GM21528 (cell line): ENCODE data around the gene PRG2.
A peak's percentile ranks its signal among the peaks of the same experiment; 100 is the strongest.
"Not testable (repeated sequence)": the region's sequence is repeated elsewhere in the genome, so short reads cannot be mapped to it uniquely, and the experiment has no call there.

Experiments used
- ATAC-seq: cut with Tn5 transposase; IDR thresholded peaks from one replicate; pipeline ENCODE4 v1.9.1; 2021; ENCODE audit warnings: mild to moderate bottlenecking, moderate library complexity; ENCODE audit not compliant: unreplicated experiment, low FRiP score

PRG2 gene

DNA sequence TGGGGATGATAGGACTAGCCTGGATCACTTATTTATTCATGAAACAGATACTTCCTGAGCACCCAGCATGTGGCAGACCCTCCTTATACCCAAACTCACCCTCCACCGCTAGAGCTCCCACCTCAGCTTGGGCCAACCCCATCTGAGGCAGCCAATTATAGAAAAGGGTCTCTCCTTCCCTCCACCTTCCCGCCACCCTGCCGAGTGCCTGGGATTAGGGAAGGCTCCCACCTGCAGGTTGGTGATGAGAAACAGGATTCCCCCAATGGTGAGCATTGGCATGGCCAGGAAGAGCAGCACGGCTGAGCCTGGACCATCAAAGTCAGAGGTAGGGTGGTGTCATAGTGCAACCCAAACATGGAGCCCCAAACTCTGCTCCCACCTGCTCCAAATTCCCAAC is 30.6 kb upstream of the PRG2 start:
- ATAC-seq = no peak

DNA sequence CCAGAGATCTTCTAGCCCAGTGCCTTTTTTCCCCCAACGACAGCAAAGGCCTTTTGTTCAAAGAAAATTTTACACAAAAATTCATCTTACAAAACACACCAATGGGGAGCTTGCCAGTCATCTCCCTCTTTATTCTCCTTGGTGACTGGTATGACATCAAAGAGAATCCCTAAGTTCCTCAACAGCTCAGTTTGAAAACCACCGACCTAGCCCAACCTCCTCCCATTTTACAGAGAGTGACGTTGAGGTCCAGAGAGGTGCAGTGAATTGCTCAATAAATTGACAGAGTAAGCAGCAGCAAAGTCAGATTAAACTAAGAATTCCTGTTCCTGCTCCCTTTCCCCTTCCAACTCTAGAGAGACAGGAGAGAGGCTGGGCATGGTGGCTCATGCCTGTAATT is 28.7 kb upstream of the PRG2 start:
- ATAC-seq = no peak

DNA sequence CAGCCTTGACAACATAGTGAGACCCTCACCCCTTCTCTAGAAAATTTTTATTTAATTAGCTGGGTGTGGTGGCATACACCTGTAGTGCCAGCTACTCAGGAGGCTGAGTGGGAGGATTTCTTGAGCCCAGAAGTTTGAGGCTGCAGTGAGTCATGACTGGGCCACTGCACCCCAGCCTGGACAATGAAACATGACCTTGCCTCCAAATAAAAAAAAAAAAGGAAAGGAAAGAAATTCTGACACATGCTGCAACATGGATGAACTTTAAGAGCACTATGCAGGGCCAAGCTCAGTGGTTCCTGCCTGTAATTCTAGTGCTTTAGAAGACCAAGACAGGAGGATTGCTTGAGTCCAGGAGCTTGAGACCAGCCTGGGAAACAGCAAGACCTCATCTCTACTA is 27.7 kb upstream of the PRG2 start:
- ATAC-seq = no peak

DNA sequence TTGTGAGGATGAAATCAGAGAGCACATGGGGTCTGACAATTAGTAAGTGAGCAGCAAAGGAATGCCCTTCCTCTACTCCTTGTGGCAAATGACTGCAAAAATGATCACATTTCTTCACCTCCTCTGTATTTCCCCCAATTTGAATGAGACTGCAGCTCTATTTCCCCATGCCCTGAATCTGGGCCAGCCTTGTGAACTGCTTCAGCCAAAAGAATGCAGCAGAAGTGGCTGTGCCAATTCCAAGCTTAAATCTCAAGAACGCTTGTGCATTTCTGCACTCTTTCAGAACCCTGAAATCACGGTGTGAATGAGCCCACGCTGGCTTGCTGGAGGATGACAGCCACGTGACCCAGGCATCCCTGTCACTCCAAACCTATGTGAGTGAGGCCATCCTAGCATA is 26.6 kb upstream of the PRG2 start:
- no peak for ATAC-seq

DNA sequence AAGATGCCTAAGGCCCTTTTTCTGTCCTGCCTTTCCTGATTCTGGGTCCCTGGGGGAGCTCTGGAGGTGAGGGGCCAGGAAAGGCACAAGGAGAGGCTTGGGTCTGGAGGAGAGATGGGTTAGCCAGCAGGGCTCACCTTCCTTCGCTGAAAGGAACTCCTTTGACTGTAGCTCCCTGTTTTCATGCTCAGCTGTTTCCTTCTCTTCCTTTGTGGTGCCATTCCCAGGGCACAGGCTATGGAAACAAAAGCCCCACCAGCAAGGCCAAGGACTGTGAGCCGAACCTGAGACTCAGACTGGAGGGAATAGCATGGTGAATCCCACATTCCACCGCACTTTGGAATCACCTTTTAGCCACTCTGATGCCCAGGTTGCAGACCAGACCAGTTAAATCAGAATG is 26.0 kb upstream of the PRG2 start:
- ATAC-seq = no peak

- ATAC-seq = no peak
Observed at GRCh38 chr11:57414612-57415212, 24.3 kb upstream of the PRG2 start.

DNA sequence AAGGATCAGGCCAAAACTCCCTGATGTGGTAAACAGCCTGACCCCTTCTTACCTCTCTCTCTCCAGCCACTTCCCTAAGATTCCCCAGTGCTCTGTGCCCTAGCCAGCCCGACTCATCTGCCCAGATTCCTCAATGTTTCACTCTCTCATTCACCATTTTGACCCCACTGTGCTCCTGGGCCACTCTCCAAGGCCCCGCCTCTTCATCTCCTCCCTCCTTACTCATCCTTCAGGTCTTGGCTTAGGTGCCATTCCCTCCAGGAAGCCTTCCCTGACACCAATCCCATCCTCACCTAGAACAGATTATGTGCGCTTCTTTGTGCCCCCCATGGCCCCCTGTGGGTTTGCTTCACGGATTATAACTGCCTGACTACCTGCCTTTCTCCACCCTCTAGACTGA is 23.2 kb upstream of the PRG2 start:
- no peak for ATAC-seq

GRCh38 chr11:57410287-57410686 is 19.8 kb upstream of the PRG2 start:
- no peak for ATAC-seq

- ATAC-seq = no peak
Observed at GRCh38 chr11:57409321-57410100, 19.1 kb upstream of the PRG2 start.

DNA sequence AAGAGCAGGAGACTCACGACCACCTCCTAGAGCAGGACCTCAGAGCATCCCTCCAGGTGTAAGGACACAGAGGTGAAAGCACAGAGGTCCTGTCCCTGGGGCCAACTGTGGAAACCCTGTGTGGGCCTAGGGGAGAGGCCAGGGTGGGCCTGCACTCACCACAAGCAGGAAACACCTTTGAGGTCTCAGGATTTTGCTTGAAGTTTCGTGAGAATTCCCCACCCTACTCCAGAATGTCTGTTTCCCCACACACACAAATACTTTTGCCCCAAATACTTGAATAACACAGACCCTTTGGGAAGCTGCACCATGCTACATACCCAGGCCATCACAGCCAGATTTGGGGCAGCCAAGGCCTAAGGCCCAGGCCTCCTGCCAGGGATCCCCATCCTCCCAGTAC is 18.3 kb upstream of the PRG2 start:
- ATAC-seq = no peak

DNA sequence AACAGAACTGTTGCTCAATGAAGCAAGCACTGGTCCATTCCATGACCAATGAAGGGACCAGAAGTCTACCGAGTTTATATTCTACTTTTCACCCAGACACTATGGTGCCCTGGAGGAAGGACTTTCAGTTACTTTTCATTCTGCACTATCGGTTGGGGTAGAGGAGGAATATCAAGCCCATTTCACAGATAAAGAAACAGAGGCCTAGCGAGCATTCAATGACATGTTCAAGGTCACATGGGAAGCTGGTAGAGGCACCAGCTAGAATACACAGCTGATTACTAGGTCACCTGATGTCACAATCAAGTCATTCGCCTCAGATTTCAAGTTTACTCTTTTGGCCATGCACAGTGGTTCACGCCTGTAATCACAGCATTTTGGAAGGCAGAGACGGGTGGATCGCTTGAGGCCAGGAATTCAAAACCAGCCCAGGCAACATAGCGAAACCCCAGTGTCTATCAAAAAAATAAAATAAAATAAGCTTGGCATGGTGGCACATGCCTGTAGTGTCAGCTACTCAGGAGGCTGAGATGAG is 17.6 kb upstream of the PRG2 start:
- ATAC-seq = no peak

DNA sequence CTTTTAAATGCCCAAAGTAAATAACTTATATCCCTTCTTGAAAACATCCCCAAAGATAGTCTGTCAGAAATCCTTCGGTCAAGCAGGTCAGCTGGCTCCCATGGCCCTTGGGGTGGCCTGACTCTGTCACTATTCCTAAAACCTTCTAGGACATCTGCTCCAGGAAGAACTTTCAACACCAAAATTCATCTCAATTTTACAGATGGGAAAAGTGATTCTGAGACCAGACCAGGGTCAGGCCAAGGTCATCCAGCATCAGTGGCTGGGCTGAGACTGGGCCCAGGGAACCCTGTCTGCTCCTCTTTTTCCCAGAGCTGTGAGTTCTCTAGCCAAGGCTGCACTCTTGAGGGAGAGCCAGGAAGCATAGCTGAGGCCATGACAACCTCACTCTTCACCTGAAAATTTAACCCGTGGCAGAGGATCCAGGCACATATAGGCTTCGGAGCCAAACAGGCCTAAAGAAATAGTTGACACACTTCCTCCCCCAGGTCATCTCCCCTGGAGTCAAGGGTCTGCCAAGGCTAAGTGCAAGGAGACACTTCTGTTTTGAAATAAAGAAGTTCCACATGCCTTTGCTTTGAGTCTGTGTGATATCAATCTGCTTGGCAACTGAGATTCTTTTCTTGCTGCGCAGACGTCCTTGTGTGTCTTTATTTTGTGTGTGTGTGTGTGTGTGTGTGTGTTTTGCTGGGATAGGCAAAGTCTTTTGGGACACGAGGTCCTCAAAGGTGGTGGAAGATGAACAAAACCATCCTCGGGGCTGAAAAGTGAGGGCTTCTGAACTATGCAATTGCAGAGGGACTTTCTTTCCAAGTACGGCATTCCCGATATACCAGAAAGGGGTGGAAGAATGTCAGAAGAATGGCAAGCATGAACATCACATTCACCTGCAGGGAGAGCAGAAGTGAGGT is 16.8 kb upstream of the PRG2 start:
- ATAC-seq = no peak

- peak; percentile 85 for ATAC-seq
Observed at GRCh38 chr11:57406337-57406904, 16.0 kb upstream of the PRG2 start.

- no peak for ATAC-seq
Observed at GRCh38 chr11:57405271-57405860, 14.9 kb upstream of the PRG2 start.

DNA sequence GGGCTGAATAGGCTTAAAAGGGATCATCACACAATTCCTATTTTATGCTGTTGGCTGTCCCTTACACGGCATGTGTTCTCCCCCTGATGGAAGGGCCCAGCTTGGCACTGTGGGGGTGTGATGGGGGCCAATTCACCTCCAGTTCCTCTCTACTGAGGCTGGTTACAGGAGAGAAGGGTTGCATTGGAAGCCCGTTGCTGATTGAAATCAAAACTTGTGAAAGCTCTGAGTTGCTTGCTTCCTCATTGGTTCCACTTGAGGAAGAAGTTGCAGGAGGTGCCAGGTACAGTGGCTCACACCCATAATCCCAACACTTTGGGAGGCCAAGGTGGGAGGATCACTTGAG is 13.3 kb upstream of the PRG2 start:
- ATAC-seq = no peak

DNA sequence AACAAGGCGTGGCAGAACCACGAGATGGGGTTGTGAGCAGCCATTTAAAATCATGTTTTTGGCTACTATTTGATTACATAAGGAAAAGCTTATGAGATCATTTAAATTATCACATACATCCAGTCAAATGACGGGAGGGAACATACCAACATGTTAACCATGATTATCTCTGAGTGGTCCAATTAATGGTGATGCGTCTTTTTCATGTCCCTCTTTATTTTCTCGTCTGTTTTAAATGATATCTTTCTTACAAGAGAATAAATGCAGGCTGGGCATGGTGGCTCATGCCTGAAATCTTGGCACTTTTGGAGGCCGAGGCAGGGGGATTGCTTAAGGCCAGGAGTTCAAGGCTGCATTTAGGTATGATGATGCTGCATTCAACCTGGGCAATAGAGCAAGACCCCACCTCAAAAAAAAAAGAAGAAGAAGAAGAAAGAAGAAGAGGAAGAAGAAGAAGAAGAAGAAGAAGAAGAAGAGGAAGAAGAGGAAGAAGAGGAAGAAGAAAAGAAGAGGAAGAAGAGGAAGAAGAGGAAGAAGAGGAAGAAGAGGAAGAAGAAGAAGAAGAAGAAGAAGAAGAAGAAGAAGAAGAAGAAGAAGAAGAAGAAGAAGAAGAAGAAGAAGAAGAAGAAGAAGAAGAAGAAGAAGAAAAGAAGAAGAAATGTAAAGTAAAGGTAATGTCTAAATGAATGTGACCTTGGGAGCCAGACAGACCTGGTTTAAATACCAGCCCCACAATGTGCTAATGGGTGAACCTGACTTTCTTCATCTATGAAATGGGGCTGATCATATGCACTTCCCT is 12.8 kb upstream of the PRG2 start:
- ATAC-seq = not testable (repeated sequence)

GRCh38 chr11:57402188-57403002 is 11.9 kb upstream of the PRG2 start:
- ATAC-seq = no peak

DNA sequence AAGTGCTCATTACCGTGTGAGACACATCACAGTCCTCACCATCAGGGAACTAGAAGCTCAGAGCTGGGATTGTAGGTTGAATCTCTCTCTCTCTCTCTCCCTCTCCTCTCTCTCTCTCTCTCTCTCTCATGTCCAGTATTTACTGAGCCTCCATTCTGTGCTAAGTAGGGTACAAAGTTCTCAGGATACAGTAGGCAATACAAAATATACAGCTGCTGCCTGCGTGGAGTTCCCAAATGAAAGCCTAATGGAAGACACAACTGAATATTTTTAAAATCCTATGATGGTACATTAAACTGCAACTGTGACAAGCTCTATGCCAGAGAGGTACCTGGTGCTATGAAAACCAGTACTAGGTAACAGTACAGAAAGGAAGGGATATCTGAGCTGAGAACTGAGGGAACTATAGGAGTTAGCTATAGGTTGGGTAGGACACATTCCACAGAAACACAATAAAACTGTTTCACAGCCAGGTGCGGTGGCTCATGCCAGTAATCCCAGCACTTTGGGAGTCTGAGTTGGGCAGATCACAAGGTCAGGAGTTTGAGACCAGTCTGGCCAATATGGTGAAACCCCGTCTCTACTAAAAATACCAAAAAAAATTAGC is 9.6 kb upstream of the PRG2 start:
- no peak for ATAC-seq
